A549 treated with AZD9567 at 1 μM for 4 hours (cell line): Measurements from ENCODE around the gene SLC22A16. TPM values are rescaled to one million over a fixed set of nuclear protein-coding genes. Genes with fewer than 3 reads are reported as not detected.

Source experiments
- total RNA-seq: library from RNA; stranded (reverse); fragments of 200-300 nt; extraction: Qiagen RNA extraction; gene quantifications from 5 replicates; pipeline ENCODE4 v1.2.3, GENCODE V29; 2022; ENCODE audit not compliant: insufficient read depth

The SLC22A16 gene
- total RNA-seq, result not detected in 5 replicates

DNA sequence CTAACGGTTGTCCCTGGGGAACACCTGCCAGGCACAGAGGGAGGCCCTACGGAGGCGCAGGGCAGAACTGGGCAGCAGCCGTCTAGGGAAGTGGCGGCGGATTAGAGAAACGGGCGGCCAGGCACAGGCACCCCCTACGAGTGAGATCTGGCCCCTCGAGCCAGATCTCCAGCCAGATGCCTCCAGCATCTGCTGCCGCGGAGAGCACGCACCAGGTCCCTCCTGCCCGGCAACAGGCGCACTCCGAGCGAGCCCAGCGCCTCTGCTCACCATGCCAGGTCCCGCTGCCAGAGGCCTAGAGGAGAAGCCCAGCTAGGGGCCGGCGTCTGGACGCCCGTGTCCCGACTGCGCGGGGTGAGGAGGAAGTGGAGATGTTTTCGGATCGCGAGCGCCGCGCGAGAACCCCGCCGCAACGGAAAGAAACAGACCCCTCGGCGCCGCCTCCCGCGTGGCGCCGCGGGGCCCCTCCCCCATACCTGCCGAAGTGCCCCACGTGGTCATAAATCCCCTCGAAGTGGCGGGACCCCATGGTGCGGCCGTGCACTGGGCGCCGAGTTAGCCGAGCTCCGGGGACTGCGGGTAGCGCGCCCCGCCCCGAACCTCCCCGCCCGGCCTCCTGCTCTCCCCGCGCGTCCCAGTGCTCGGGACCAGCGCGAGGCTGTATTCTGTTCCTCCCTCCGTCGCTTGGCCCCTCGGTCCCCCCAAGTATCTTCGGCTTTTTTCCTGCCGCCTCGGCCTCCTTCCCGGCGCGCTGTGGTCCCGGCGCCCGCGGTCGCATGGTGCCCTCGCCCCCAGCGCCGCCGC, at the start of gene SLC22A16:
Gene SLC22A16 (minus strand): TSS at position 568 of the 804 bp plus-strand sequence. CDS start 39 bp downstream, at position 529.

GRCh38 chr6:110415086-110415916, 61.1 kb downstream of the SLC22A16 start, which contains the start of gene DDO:
Gene DDO, minus strand, starts transcription at chr6:110415575. Its CDS starts 2,113 bp downstream, at chr6:110413462.

Other genes with a start within 250 kb of the SLC22A16 start
- gene METTL24, start 118.3 kb downstream of the SLC22A16 start, total RNA-seq, result not detected in 5 replicates
- gene DDO, start 61.0 kb downstream of the SLC22A16 start, total RNA-seq, result 0.05 to 0.13 TPM (median 0.09 TPM) in 4 of 5 replicates, not detected in the other